A673 (cell line): Measurements from ENCODE around the gene RNASET2. TPM values are rescaled to one million over a fixed set of nuclear protein-coding genes. Genes with fewer than 3 reads are reported as not detected.
A peak's percentile ranks its signal among the peaks of the same experiment; 100 is the strongest.

Experiments
- Bru-seq: library from RNA; stranded (reverse); fragments of 400-500 nt; gene quantifications from one replicate; lab custom pipeline; 2021; lab: Mats Ljungman, UMichigan
- BruChase-seq, 2 experiments: library from RNA; stranded (reverse); fragments of 400-500 nt; gene quantifications; one replicate each; lab custom pipeline; 2021; lab: Mats Ljungman, UMichigan
- BruUV-seq: library from RNA; stranded (reverse); fragments of 400-500 nt; replicated peaks from 2 replicates; lab custom pipeline; 2021; lab: Mats Ljungman, UMichigan
- CTCF ChIA-PET: fragments of 300-600 bp; sonication (Branson Sonifier 250); formaldehyde crosslinking; loops from one replicate; lab custom pipeline; 2022; ENCODE audit warnings: antibody characterized with exemption; lab: Charles Lee
- POLR2A ChIA-PET: fragments of 300-600 bp; sonication (Branson Sonifier 250); formaldehyde crosslinking; loops from one replicate; lab custom pipeline; 2022; ENCODE audit warnings: antibody characterized with exemption; ENCODE audit not compliant: low non-redundant PET; lab: Charles Lee
- DNase-seq: peaks from one replicate; pipeline ENCODE4 v3.0.0-alpha.2; 2015; ENCODE audit warnings: low spot score
- H3K27ac ChIP-seq: fragments of 200-600 bp; sonication (generic); 2 replicates; pipeline ENCODE4 v1.5.1; 2016; ENCODE audit warnings: mixed run types, low read depth, mild to moderate bottlenecking, mixed read lengths, antibody characterized with exemption, low read length; ENCODE audit not compliant: poor library complexity, severe bottlenecking
- H3K27me3 ChIP-seq: fragments of 200-600 bp; sonication (generic); replicated peaks from 2 replicates; pipeline ENCODE4 v1.6.1; 2017; ENCODE audit warnings: mixed run types, low read depth, mild to moderate bottlenecking, mixed read lengths, antibody characterized with exemption, low read length; ENCODE audit not compliant: insufficient read depth, poor library complexity
- H3K36me3 ChIP-seq: fragments of 200-600 bp; sonication (generic); 2 replicates; pipeline ENCODE4 v1.6.1; 2016; ENCODE audit warnings: mixed run types, mild to moderate bottlenecking, mixed read lengths, antibody characterized with exemption, low read length; ENCODE audit not compliant: insufficient read depth, poor library complexity, severe bottlenecking
- H3K4me1 ChIP-seq: fragments of 200-600 bp; sonication (generic); 2 replicates; pipeline ENCODE4 v1.6.1; 2017; ENCODE audit warnings: mixed run types, mild to moderate bottlenecking, mixed read lengths, antibody characterized with exemption, low read length; ENCODE audit not compliant: insufficient read depth, poor library complexity, severe bottlenecking
- H3K4me3 ChIP-seq: fragments of 200-600 bp; sonication (generic); 2 replicates; pipeline ENCODE4 v1.5.1; 2016; ENCODE audit warnings: low read depth, mixed run types, mild to moderate bottlenecking, mixed read lengths, low read length; ENCODE audit not compliant: poor library complexity, severe bottlenecking
- H3K9me3 ChIP-seq: fragments of 200-600 bp; sonication (generic); 2 replicates; pipeline ENCODE4 v1.6.1; 2016; ENCODE audit warnings: mixed run types, low read depth, mild to moderate bottlenecking, mixed read lengths, antibody characterized with exemption, low read length; ENCODE audit not compliant: poor library complexity, severe bottlenecking
- CTCF ChIP-seq: fragments of 300-800, 200-600 bp; sonication (generic); conservative IDR thresholded peaks from 2 replicates; pipeline ENCODE4 v1.5.1; 2017; ENCODE audit warnings: low read depth, mild to moderate bottlenecking, antibody characterized with exemption, low read length, moderate library complexity, mixed read lengths
- EZH2 ChIP-seq: fragments of 200-600 bp; sonication (generic); IDR thresholded peaks from 2 replicates; pipeline ENCODE4 v1.6.1; 2017; ENCODE audit warnings: borderline replicate concordance, low read depth, mild to moderate bottlenecking, mixed read lengths, antibody characterized with exemption, low read length; ENCODE audit not compliant: poor library complexity, severe bottlenecking
- intact Hi-C: fragments of 100-400 bp; cut with micrococcal nuclease; formaldehyde crosslinking; loops from one replicate; pipeline ENCODE4 v1.10.0; 2022; ENCODE audit not compliant: unreplicated experiment
- long read RNA-seq: library from polyadenylated mRNA; stranded (forward); transcript quantifications from one replicate; pipeline ENCODE4 v2.0.0, GENCODE V29; 2022
- total RNA-seq: library from RNA; stranded (reverse); gene quantifications from 2 replicates; pipeline ENCODE4 v1.2.3, GENCODE V29; 2021

RNASET2 gene, protein sequence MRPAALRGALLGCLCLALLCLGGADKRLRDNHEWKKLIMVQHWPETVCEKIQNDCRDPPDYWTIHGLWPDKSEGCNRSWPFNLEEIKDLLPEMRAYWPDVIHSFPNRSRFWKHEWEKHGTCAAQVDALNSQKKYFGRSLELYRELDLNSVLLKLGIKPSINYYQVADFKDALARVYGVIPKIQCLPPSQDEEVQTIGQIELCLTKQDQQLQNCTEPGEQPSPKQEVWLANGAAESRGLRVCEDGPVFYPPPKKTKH
- total RNA-seq (5.7 and 11.9 TPM in 2 replicates), Bru-seq, nascent RNA (percentile 39 among the genes with signal in this experiment), BruChase-seq, experiment 1, labeled RNA remaining after a 2-hour chase (percentile 50 among the genes with signal in this experiment), BruChase-seq, experiment 2, labeled RNA remaining after a 6-hour chase (percentile 49 among the genes with signal in this experiment)
- long read RNA-seq, transcript RNASET2-210 (9 exons, 1,375 nt): major isoform, 14 of 19 reads
- long read RNA-seq, partial matches to known transcripts: 0 of 19 reads
- long read RNA-seq, other reads (novel, unspliced or antisense): 5 of 19 reads

DNA sequence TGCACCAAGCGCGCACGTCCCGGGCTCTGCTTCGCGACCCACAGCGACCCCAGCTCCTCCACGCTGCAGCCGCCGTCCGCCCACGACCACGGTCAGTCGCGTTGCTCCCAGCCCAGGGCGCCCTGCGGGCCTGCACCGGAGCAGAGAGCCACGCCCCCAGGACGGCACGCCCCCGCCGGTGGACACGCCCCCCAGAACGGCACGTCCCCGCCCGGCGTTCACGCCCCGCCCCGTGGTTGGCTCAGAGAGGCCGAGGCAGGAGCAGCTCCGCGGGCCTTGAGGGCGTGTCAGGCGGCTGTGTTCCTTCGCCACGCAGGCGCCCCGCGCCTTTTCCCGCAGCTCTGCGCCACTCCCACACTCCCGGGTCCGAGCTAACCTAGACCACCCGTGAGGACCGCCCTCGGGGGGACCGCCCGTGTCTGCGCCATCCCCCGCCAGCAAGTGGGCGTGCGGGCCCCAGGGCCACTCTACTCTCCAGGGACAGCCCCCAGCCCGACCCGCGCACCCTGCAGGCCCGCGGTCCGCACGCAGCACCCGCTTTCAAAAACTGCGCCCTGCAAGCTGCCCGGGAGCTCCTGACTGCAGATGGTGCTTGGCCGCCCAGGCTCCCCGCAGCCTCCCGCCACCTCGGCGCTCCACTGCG is at the start of gene RNASET2:
Gene RNASET2, minus strand, starts transcription at position 107 of the 643 bp plus-strand sequence. CDS start 368 bp downstream, outside the sequence.
- BruUV-seq: no TSS peak
- peak within 1 kb of the TSS; percentile 79 for H3K4me3 ChIP-seq
- H3K9me3 ChIP-seq: no peaks in the 10 kb centered on the region
- peak; percentile 93 for DNase-seq
- TF ChIP-seq CTCF (no peak), EZH2 (no peak)
- peak within 1 kb of the TSS; percentile 49 for H3K27ac ChIP-seq
- H3K27me3 ChIP-seq: no peaks in the 10 kb centered on the region
- ChIA-PET CTCF (interaction anchor here (0.9 kb wide), 1 partner anchor 182 kb away, joined by 3 read pairs; no protein-coding TSS in a partner anchor), POLR2A (interaction anchor here (0.7 kb wide), 1 partner anchor 1918 kb away, joined by 11 read pairs; no protein-coding TSS in a partner anchor)
- intact Hi-C loops: no loop called here
- no peaks in the 10 kb centered on the region for H3K36me3 ChIP-seq
- peaks cover 26% of the 10 kb centered on the region for H3K4me1 ChIP-seq

DNA sequence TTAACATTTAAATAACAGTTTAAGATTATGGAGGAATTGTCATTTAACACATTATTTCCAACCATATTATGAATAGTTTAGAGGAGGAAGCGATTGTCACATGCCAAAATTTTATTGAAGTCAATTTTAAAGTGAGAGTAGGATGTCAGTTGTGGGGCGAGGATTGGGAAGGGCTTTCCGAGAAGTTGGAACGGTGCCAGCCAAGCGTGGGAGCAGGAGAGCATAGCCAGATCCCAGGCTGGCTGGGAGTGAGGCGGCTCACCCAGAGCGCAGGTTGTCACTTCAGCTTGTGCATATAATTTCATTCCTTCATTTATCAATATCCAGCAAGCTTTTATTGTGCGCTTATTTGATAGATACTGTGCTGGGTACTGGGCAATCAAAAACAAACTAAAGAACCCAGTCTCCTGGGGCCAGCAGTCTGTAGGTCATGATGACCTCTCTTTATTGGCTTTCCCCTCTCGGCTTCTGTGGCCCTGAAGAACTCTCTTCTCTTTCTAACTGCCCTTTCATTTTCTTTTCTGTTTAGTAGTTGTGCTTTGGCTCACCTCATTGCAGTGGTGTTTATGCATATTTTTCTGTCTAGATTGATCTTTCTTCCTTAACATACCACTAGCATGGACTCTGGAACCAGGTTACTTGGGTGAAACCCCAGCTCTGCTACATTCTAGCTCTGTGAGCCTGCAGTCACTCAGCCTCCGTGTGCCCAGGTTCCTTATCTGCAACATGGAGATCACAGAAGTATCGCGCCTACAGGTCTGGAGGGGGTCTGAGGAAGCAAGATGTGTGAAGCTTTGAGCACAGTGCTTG is 49.2 kb upstream of the RNASET2 start:
- intact Hi-C loops: no loop called here
- POLR2A ChIA-PET: no interaction called here
- H3K9me3 ChIP-seq: no peaks in the 10 kb centered on the region
- H3K27ac ChIP-seq: no peak overlapping the region
- TF ChIP-seq CTCF (no peak), EZH2 (no peak)
- no peaks in the 10 kb centered on the region for H3K27me3 ChIP-seq
- peak; percentile 54 for DNase-seq
- BruUV-seq: no TSS peak
- no peak overlapping the region for H3K4me3 ChIP-seq
- peaks cover 24% of the 10 kb centered on the region for H3K4me1 ChIP-seq
- H3K36me3 ChIP-seq: peaks cover 63% of the 10 kb centered on the region
- CTCF ChIA-PET: no interaction called here

- Histone ChIP-seq H3K4me3 (peak overlapping the region; percentile 98), H3K9me3 (no peaks in the 10 kb centered on the region), H3K36me3 (peaks cover 34% of the 10 kb centered on the region), H3K4me1 (peaks cover 27% of the 10 kb centered on the region), H3K27ac (no peak overlapping the region), H3K27me3 (no peaks in the 10 kb centered on the region)
- TF ChIP-seq CTCF: no peak
- no peak for TF ChIP-seq EZH2
- intact Hi-C loops: no loop called here
- POLR2A ChIA-PET: no interaction called here
- CTCF ChIA-PET: no interaction called here
- DNase-seq: no peak
- no TSS peak for BruUV-seq
Observed at GRCh38 chr6:167000759-167001158, 44.4 kb upstream of the RNASET2 start.
